ENCODE data around the gene EMILIN2.

- TF ChIP-seq CTCF (IDR thresholded peaks at IDR 0.05; ENCODE audit: extremely low read depth in 1 of 2, insufficient read depth in 1 of 2, low read depth in 1 of 2, low read length in 2 of 2), result no peak
- no peak for TF ChIP-seq EZH2 (IDR thresholded peaks at IDR 0.05; ENCODE audit: borderline replicate concordance, low read depth, low read length, severe bottlenecking)
- TF ChIP-seq POLR2A (IDR thresholded peaks at IDR 0.05; ENCODE audit: low read depth, low read length), result no peak
- TF ChIP-seq POLR2AphosphoS5 (IDR thresholded peaks at IDR 0.05; ENCODE audit: insufficient read depth, low read depth, low read length), result no peak
- TF ChIP-seq, protein P1, sequence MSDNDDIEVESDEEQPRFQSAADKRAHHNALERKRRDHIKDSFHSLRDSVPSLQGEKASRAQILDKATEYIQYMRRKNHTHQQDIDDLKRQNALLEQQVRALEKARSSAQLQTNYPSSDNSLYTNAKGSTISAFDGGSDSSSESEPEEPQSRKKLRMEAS (IDR thresholded peaks at IDR 0.05; ENCODE audit: insufficient read depth, insufficient read length), result no peak
- no peak for TF ChIP-seq MYC (IDR thresholded peaks at IDR 0.05; ENCODE audit: low read depth, low read length)
- TF ChIP-seq GATA2 (IDR thresholded peaks at IDR 0.05; ENCODE audit: insufficient read depth, insufficient read length, low read depth, low read length), result no peak
- no peak for TF ChIP-seq JUN (IDR thresholded peaks at IDR 0.05; ENCODE audit: borderline replicate concordance, insufficient read depth, insufficient read length, low read depth)
Observed at GRCh38 chr18:2921778-2922177, 75.0 kb downstream of the EMILIN2 start.
